B cell (primary cell): Measurements from ENCODE around the gene PEPD. TPM values are rescaled to one million over a fixed set of nuclear protein-coding genes. Genes with fewer than 3 reads are reported as not detected.

ENCODE experiments used
- ATAC-seq: fragments of 200-7000 bp; cut with Tn5 transposase; one replicate; pipeline ENCODE4 v1.10.0; 2021; ENCODE audit warnings: low read depth, mild to moderate bottlenecking, moderate number of reproducible peaks, moderate library complexity
- CTCF ChIA-PET: fragments of 350-600 bp; sonication (Branson Sonifier 250); formaldehyde crosslinking; loops from one replicate; lab custom pipeline; 2021; ENCODE audit warnings: antibody characterized with exemption, inconsistent platforms; lab: Charles Lee
- POLR2A ChIA-PET: fragments of 350-600 bp; sonication (Branson Sonifier 250); formaldehyde crosslinking; loops from one replicate; lab custom pipeline; 2021; ENCODE audit warnings: antibody characterized with exemption; lab: Charles Lee
- DNase-seq: peaks from one replicate; pipeline ENCODE4 v3.0.0; 2013
- H2AFZ ChIP-seq: 2 replicates; pipeline ENCODE4 v1.6.1; 2012; ENCODE audit warnings: mild to moderate bottlenecking, low read depth, low read length; ENCODE audit not compliant: insufficient read depth, poor library complexity, severe bottlenecking
- H3K27ac ChIP-seq, 2 donors: 1 replicate in 1 of 2; 2 replicates in 1 of 2; pipeline ENCODE4 v1.5.1; 2012 to 2013; ENCODE audit warnings: low read length in 2 of 2, mild to moderate bottlenecking in 2 of 2, moderate library complexity in 1 of 2
- H3K27me3 ChIP-seq, 4 experiments: fragments of 200-600 bp in 1 of 4; sonication (generic) in 1 of 4; replicated peaks in 1 of 4; 1 replicate in 2 of 4; 2 replicates in 2 of 4; pipeline versions ENCODE4 v1.6.1 to v1.7.0; 2013 to 2016; ENCODE audit warnings: low read length in 3 of 4, mild to moderate bottlenecking in 2 of 4, mixed read lengths in 1 of 4, moderate library complexity in 1 of 4; ENCODE audit not compliant: insufficient read depth in 4 of 4, control insufficient read depth in 3 of 4; ENCODE audit errors: control extremely low read depth in 1 of 4
- H3K36me3 ChIP-seq, 2 experiments: replicated peaks in 1 of 2; 1 replicate in 1 of 2; 2 replicates in 1 of 2; pipeline versions ENCODE4 v1.6.1 to v1.7.1; 2013; ENCODE audit warnings: low read length in 1 of 2; ENCODE audit not compliant: insufficient read depth in 2 of 2, control insufficient read depth in 1 of 2; ENCODE audit errors: control extremely low read depth in 1 of 2, extremely low read depth in 1 of 2
- H3K4me1 ChIP-seq, 2 donors: fragments of 200-600 bp in 1 of 2; sonication (generic) in 1 of 2; 1 replicate in 1 of 2; 2 replicates in 1 of 2; pipeline versions ENCODE4 v1.5.1 to v1.6.1; 2013 to 2017; ENCODE audit warnings: low read length in 2 of 2; ENCODE audit not compliant: control insufficient read depth in 2 of 2, insufficient read depth in 2 of 2
- H3K4me2 ChIP-seq: replicated peaks from 2 replicates; pipeline ENCODE3; 2012; ENCODE audit warnings: mild to moderate bottlenecking, low read depth, low read length; ENCODE audit not compliant: poor library complexity, severe bottlenecking
- H3K4me3 ChIP-seq, 5 experiments: fragments of 200-600 bp in 1 of 5; sonication (generic) in 1 of 5; 1 replicate in 3 of 5; 2 replicates in 2 of 5; pipeline versions ENCODE4 v1.5.1 to v1.7.0; 2011 to 2016; ENCODE audit warnings: low read length in 4 of 5, mild to moderate bottlenecking in 4 of 5, low read depth in 2 of 5, control low read depth in 1 of 5, moderate library complexity in 1 of 5; ENCODE audit not compliant: insufficient read depth in 1 of 5; ENCODE audit errors: control extremely low read depth in 1 of 5, extremely low read depth in 1 of 5
- H3K79me2 ChIP-seq: fragments of 200-600 bp; sonication (generic); one replicate; pipeline ENCODE4 v1.6.0; 2016; ENCODE audit warnings: low read length; ENCODE audit not compliant: control insufficient read depth, insufficient read depth
- H3K9ac ChIP-seq: fragments of 200-600 bp; sonication (generic); 2 replicates; pipeline ENCODE4 v1.6.1; 2017; ENCODE audit warnings: mild to moderate bottlenecking, low read length, moderate library complexity
- H3K9me3 ChIP-seq, 3 donors: one replicate each; pipeline versions ENCODE4 v1.6.1 to v1.7.1; 2013; ENCODE audit warnings: low read length in 2 of 3; ENCODE audit not compliant: control insufficient read depth in 2 of 3, insufficient read depth in 1 of 3; ENCODE audit errors: control extremely low read depth in 1 of 3
- H4K20me1 ChIP-seq: 2 replicates; pipeline ENCODE4 v1.6.0; 2012; ENCODE audit warnings: mild to moderate bottlenecking, low read length; ENCODE audit not compliant: insufficient read depth, control insufficient read depth, poor library complexity, severe bottlenecking
- H3K27ac Mint-ChIP-seq: one replicate; pipeline ENCODE4 v1.8.0; 2021; ENCODE audit warnings: mixed read lengths
- H3K27me3 Mint-ChIP-seq: one replicate; pipeline ENCODE4 v1.8.0; 2021; ENCODE audit warnings: mixed read lengths
- H3K4me1 Mint-ChIP-seq: one replicate; pipeline ENCODE4 v1.8.0; 2021; ENCODE audit warnings: mixed read lengths
- H3K4me3 Mint-ChIP-seq: one replicate; pipeline ENCODE4 v1.8.0; 2021; ENCODE audit warnings: mixed read lengths
- H3K9me3 Mint-ChIP-seq: one replicate; pipeline ENCODE4 v1.8.0; 2022; ENCODE audit warnings: mixed read lengths; ENCODE audit not compliant: insufficient read depth
- EZH2 ChIP-seq: IDR thresholded peaks from 2 replicates; pipeline ENCODE4 v1.6.1; 2012; ENCODE audit warnings: borderline replicate concordance, low read depth, mild to moderate bottlenecking, moderate library complexity, low read length; ENCODE audit not compliant: insufficient read depth, poor library complexity, severe bottlenecking
- WGBS: methylation state at CpG from one replicate; pipeline ENCODE4 v1.1.5; 2013; ENCODE audit warnings: missing lambda C conversion rate; ENCODE audit not compliant: insufficient coverage; 5-methylcytosine and 5-hydroxymethylcytosine counted together
- intact Hi-C: fragments of 100-400 bp; cut with micrococcal nuclease; formaldehyde crosslinking; loops from one replicate; pipeline ENCODE4 v1.10.0; 2022
- polyA plus RNA-seq: library from polyadenylated mRNA; depleted of rRNA; stranded (reverse); fragments of >200 nt; gene quantifications from 2 replicates; pipeline ENCODE4 v1.2.3, GENCODE V29; 2012
- total RNA-seq, 2 donors: library from RNA; stranded (reverse); fragments of 120-200 nt in 1 of 2; gene quantifications; 1 replicate in 1 of 2; 2 replicates in 1 of 2; pipeline versions ENCODE4 v1.2.3 to v1.2.4, GENCODE V29; 2013 to 2022
- TF ChIP-seq, protein P1 (sequence below): fragments of 200-600 bp; IDR thresholded peaks from one replicate; pipeline ENCODE4 v1.8.0; 2022; ENCODE audit warnings: antibody characterized with exemption, mild to moderate bottlenecking

PEPD gene
- total and polyA plus RNA-seq, 2 donors (not counting 1 experiment from before 2014, with no cell fraction given): 36.4 to 42.7 TPM

DNA sequence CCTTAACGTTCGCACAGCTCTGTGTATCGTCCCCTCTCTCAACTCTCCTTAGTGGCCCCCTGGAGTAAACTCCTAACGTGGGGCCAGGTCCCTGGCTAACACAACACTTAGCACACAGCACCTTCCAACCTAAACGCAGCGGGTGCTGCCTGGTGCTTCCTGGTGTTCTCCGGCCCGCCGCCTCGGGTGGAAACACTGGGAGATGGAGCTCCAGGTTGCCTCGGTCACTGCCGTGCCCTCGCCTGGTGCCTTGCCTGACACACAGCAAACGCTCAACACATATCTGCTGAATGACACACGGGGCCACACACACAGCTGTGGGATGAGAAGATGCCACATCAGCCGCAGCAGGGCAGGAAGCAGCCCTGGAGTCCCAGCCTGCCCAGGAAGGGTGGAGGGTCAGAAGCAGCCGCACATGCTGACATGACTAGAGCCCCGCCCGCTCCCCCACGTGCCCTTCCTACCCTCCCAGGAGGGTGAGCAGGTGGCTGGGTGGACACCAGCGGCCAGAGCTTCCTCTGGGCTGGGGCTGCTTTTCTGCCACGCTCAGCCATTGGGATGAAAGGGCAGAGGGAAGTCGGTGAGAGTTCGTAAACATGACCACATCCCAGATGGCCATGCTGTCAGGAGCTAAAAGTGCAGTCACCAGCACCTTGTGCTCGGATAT is 6.6 kb downstream of the PEPD start:
- TF ChIP-seq EZH2: no peak
- TF ChIP-seq, protein P1, sequence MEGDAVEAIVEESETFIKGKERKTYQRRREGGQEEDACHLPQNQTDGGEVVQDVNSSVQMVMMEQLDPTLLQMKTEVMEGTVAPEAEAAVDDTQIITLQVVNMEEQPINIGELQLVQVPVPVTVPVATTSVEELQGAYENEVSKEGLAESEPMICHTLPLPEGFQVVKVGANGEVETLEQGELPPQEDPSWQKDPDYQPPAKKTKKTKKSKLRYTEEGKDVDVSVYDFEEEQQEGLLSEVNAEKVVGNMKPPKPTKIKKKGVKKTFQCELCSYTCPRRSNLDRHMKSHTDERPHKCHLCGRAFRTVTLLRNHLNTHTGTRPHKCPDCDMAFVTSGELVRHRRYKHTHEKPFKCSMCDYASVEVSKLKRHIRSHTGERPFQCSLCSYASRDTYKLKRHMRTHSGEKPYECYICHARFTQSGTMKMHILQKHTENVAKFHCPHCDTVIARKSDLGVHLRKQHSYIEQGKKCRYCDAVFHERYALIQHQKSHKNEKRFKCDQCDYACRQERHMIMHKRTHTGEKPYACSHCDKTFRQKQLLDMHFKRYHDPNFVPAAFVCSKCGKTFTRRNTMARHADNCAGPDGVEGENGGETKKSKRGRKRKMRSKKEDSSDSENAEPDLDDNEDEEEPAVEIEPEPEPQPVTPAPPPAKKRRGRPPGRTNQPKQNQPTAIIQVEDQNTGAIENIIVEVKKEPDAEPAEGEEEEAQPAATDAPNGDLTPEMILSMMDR: no peak
- intact Hi-C loops: no loop called here
- Mint-ChIP-seq H3K4me1 (no peaks in the 10 kb centered on the region), H3K27me3 (no peaks in the 10 kb centered on the region), H3K9me3 (no peaks in the 10 kb centered on the region), H3K27ac (no peak overlapping the region), H3K4me3 (no peak overlapping the region)
- H3K4me3 ChIP-seq: no peak overlapping the region
- H3K27me3 ChIP-seq: no peaks in the 10 kb centered on the region
- no peak overlapping the region for H3K4me2 ChIP-seq
- H3K27ac ChIP-seq: no peak overlapping the region
- no peak overlapping the region for H2AFZ ChIP-seq
- ChIA-PET POLR2A (no interaction called here), CTCF (no interaction called here)
- H3K79me2 ChIP-seq: peaks cover 11% of the 10 kb centered on the region
- peaks cover 0 to 1% of the 10 kb centered on the region in 2 experiments for H3K36me3 ChIP-seq
- no peaks in the 10 kb centered on the region for H3K9me3 ChIP-seq
- H3K4me1 ChIP-seq: no peaks in the 10 kb centered on the region
- 85% methylated on average over 23 of the region's 25 CpGs for WGBS
- ATAC-seq (no peak), DNase-seq (no peak)
- H4K20me1 ChIP-seq: peaks cover 9% of the 10 kb centered on the region
- H3K9ac ChIP-seq: no peak overlapping the region

- intact Hi-C loops: no loop called here
- H4K20me1 ChIP-seq: peaks cover 9% of the 10 kb centered on the region
- no peaks in the 10 kb centered on the region for H3K4me1 ChIP-seq
- no peaks in the 10 kb centered on the region for H3K9me3 ChIP-seq
- no peak overlapping the region for H3K9ac ChIP-seq
- WGBS: 95% methylated on average over 9 of the region's 9 CpGs
- Mint-ChIP-seq H3K27me3 (no peaks in the 10 kb centered on the region), H3K4me1 (no peaks in the 10 kb centered on the region), H3K9me3 (no peaks in the 10 kb centered on the region), H3K4me3 (no peak overlapping the region), H3K27ac (no peak overlapping the region)
- H3K36me3 ChIP-seq: peaks cover 0 to 4% of the 10 kb centered on the region in 2 experiments
- CTCF ChIA-PET: no interaction called here
- peaks cover 11% of the 10 kb centered on the region for H3K79me2 ChIP-seq
- TF ChIP-seq, protein P1: no peak
- TF ChIP-seq EZH2: no peak
- no peak overlapping the region for H3K4me2 ChIP-seq
- ATAC-seq (no peak), DNase-seq (no peak)
- no peak overlapping the region for H3K4me3 ChIP-seq
- H3K27me3 ChIP-seq: no peaks in the 10 kb centered on the region
- no peak overlapping the region for H3K27ac ChIP-seq
- no peak overlapping the region for H2AFZ ChIP-seq
- POLR2A ChIA-PET: no interaction called here
Observed at GRCh38 chr19:33513424-33513823, 8.2 kb downstream of the PEPD start.
